HepG2 (cell line): ENCODE results near the gene DOCK4. TPM values are rescaled to one million over a fixed set of nuclear protein-coding genes. Genes with fewer than 3 reads are reported as not detected.

Source experiments
- ATAC-seq: fragments of 200-7000 bp; cut with Tn5 transposase; 3 replicates; pipeline ENCODE4 v1.9.1; 2020; ENCODE audit warnings: mild to moderate bottlenecking, moderate library complexity
- BruUV-seq: library from RNA; stranded (reverse); fragments of 400-500 nt; replicated peaks from 2 replicates; lab custom pipeline; 2021; lab: Mats Ljungman, UMichigan
- CTCF ChIA-PET: fragments of 300-600 bp; formaldehyde crosslinking; extraction: SDS; loops from one replicate; lab custom pipeline; 2021; ENCODE audit warnings: low total read pairs, inconsistent platforms, low intra/inter-chr PET ratio; lab: Yijun Ruan, JAX
- POLR2A ChIA-PET: fragments of 350-600 bp; sonication (Branson Sonifier 250); formaldehyde crosslinking; loops from one replicate; lab custom pipeline; 2020; ENCODE audit warnings: antibody characterized with exemption, inconsistent platforms; lab: Yijun Ruan, JAX
- DNase-seq: peaks from one replicate; pipeline ENCODE4 v3.0.0-alpha.2; 2015; ENCODE audit warnings: low spot score
- FAIRE-seq: peaks from 3 replicates; lab custom pipeline; 2011; peaks lifted over from hg19 to GRCh38; lab: Jason Lieb, UNC
- H2AFZ ChIP-seq: one replicate; pipeline ENCODE4 v1.6.1; 2011; ENCODE audit warnings: low read length, inconsistent platforms
- H3K27ac ChIP-seq: fragments of 300-600 bp; 3 replicates; pipeline ENCODE4 v1.8.0; 2011; ENCODE audit warnings: mixed run types, mild to moderate bottlenecking, mixed read lengths, low read length, inconsistent platforms; ENCODE audit not compliant: insufficient read depth; ENCODE audit errors: extremely low read length
- H3K27me3 ChIP-seq, 2 experiments: fragments of 200-600 bp in 1 of 2; 2 replicates in 1 of 2; 3 replicates in 1 of 2; pipeline versions ENCODE4 v1.6.0 to v1.8.0; 2011; ENCODE audit warnings: low read length in 2 of 2, mild to moderate bottlenecking in 2 of 2, moderate library complexity in 2 of 2, inconsistent platforms in 1 of 2; ENCODE audit not compliant: insufficient read depth in 2 of 2, control insufficient read depth in 1 of 2
- H3K36me3 ChIP-seq, 2 experiments: fragments of 200-600 bp in 1 of 2; replicated peaks in 1 of 2; 2 replicates in 1 of 2; 3 replicates in 1 of 2; pipeline versions ENCODE4 v1.5.1 to v1.8.0; 2011; ENCODE audit warnings: low read length in 2 of 2, inconsistent platforms in 1 of 2; ENCODE audit not compliant: insufficient read depth in 2 of 2, control insufficient read depth in 1 of 2
- H3K4me1 ChIP-seq: 2 replicates; pipeline ENCODE4 v1.5.1; 2012; ENCODE audit warnings: low read length, inconsistent platforms; ENCODE audit not compliant: insufficient read depth
- H3K4me2 ChIP-seq: 2 replicates; pipeline ENCODE4 v1.6.0; 2011; ENCODE audit warnings: low read depth, low read length, inconsistent platforms
- H3K4me3 ChIP-seq, 3 experiments: fragments of 200-600 bp in 1 of 3; sonication (generic), shearing (Covaris generic) in 1 of 3; replicated peaks in 1 of 3; 2 replicates each; pipeline ENCODE4 v1.5.1; 2011 to 2016; ENCODE audit warnings: low read length in 3 of 3, inconsistent platforms in 2 of 3, low read depth in 2 of 3, mild to moderate bottlenecking in 2 of 3, control low read depth in 1 of 3, mixed read lengths in 1 of 3; ENCODE audit not compliant: insufficient read depth in 1 of 3
- H3K79me2 ChIP-seq: one replicate; pipeline ENCODE4 v1.6.1; 2011; ENCODE audit warnings: low read length, inconsistent platforms; ENCODE audit not compliant: insufficient read depth
- H3K9ac ChIP-seq: 2 replicates; pipeline ENCODE4 v1.6.0; 2011; ENCODE audit warnings: mild to moderate bottlenecking, low read depth, low read length, inconsistent platforms; ENCODE audit not compliant: insufficient read depth
- H3K9me3 ChIP-seq: 2 replicates; pipeline ENCODE4 v1.5.1; 2012; ENCODE audit warnings: mild to moderate bottlenecking, low read length
- H4K20me1 ChIP-seq: 2 replicates; pipeline ENCODE4 v1.6.0; 2011; ENCODE audit warnings: inconsistent platforms, mild to moderate bottlenecking, low read length, moderate library complexity; ENCODE audit not compliant: insufficient read depth
- EP300 ChIP-seq, 3 experiments: sonication (generic) in 1 of 3; formaldehyde crosslinking in 1 of 3; IDR thresholded peaks; 2 replicates each; pipeline versions ENCODE4 v1.5.1 to v1.6.1; 2011 to 2020; ENCODE audit warnings: low read depth in 2 of 3, low read length in 2 of 3, borderline replicate concordance in 1 of 3, improper control_type of control experiment in 1 of 3, mild to moderate bottlenecking in 1 of 3, missing genetic modification reagents in 1 of 3, moderate library complexity in 1 of 3
- HIVEP1 ChIP-seq: sonication (generic); formaldehyde crosslinking; IDR thresholded peaks from 2 replicates; pipeline ENCODE4 v1.4.0; 2020; ENCODE audit warnings: mild to moderate bottlenecking, missing genetic modification reagents
- HMG20A ChIP-seq: IDR thresholded peaks from 2 replicates; pipeline ENCODE4 v1.6.1; 2016; ENCODE audit warnings: borderline replicate concordance
- NFE2 ChIP-seq: sonication (generic); formaldehyde crosslinking; IDR thresholded peaks from 2 replicates; pipeline ENCODE4 v1.4.0; 2020; ENCODE audit warnings: missing genetic modification reagents
- PAF1 ChIP-seq: IDR thresholded peaks from 2 replicates; pipeline ENCODE4 v1.6.1; 2016; ENCODE audit warnings: missing genetic modification reagents, missing compliant biosample characterization
- PHF5A ChIP-seq: IDR thresholded peaks from one replicate; pipeline ENCODE4 v1.6.1; 2018; ENCODE audit warnings: low read depth, missing genetic modification reagents; ENCODE audit not compliant: unreplicated experiment
- SALL1 ChIP-seq: sonication (generic); formaldehyde crosslinking; IDR thresholded peaks from 2 replicates; pipeline ENCODE4 v1.8.0; 2022; ENCODE audit warnings: mild to moderate bottlenecking, missing genetic modification reagents
- ZNF143 ChIP-seq: sonication (generic); formaldehyde crosslinking; IDR thresholded peaks from 2 replicates; pipeline ENCODE4 v1.4.0; 2020; ENCODE audit warnings: missing genetic modification reagents
- ZNF232 ChIP-seq: sonication (generic); formaldehyde crosslinking; IDR thresholded peaks from 2 replicates; pipeline ENCODE4 v1.4.0; 2020; ENCODE audit warnings: missing genetic modification reagents, borderline replicate concordance
- ZNF720 ChIP-seq: sonication (generic); formaldehyde crosslinking; IDR thresholded peaks from 2 replicates; pipeline ENCODE4 v1.4.0; 2020; ENCODE audit warnings: missing genetic modification reagents
- ZNF850 ChIP-seq: sonication (generic); formaldehyde crosslinking; conservative IDR thresholded peaks from 2 replicates; pipeline ENCODE4 v1.9.0; 2021; ENCODE audit warnings: mild to moderate bottlenecking, missing genetic modification reagents
- WGBS: methylation state at CpG from one replicate; pipeline ENCODE4 v1.1.6; 2017; ENCODE audit warnings: low lambda C conversion rate; 5-methylcytosine and 5-hydroxymethylcytosine counted together
- in situ Hi-C: cut with HindIII; loops from 2 replicates; pipeline ENCODE4 v1.10.0; 2017; ENCODE audit warnings: low pct_unique_long_range_greater_than_20kb; ENCODE audit not compliant: extremely low pct_ligation_motif_present
- intact Hi-C: fragments of 100-400 bp; cut with micrococcal nuclease; formaldehyde crosslinking; loops from one replicate; pipeline ENCODE4 v1.10.0; 2022; ENCODE audit not compliant: unreplicated experiment
- polyA plus RNA-seq, 8 experiments: library from polyadenylated mRNA; depleted of rRNA in 3 of 8; stranded (reverse) in 7 of 8; unstranded in 1 of 8; fragments of >200 nt; fragmentation: Illumina TruSeq in 4 of 8; extraction: Trizol in 4 of 8; gene quantifications; 2 replicates each; pipeline versions ENCODE4 v1.2.1 to v1.2.3, GENCODE V29; 2011 to 2016; ENCODE audit warnings: low read depth in 4 of 8, missing spikeins in 1 of 8, mixed read lengths in 1 of 8; ENCODE audit not compliant: insufficient read depth in 1 of 8
- total RNA-seq, 5 experiments: library from RNA; depleted of rRNA; stranded (reverse); fragments of >200 nt; fragmentation: Illumina TruSeq; extraction: Trizol; gene quantifications; 2 replicates each; pipeline ENCODE4 v1.2.3, GENCODE V29; 2016; ENCODE audit warnings: low read depth in 1 of 5
- TF ChIP-seq, protein P1 (sequence below): IDR thresholded peaks from 2 replicates; pipeline ENCODE4 v1.6.1; 2012; ENCODE audit warnings: inconsistent platforms

Gene DOCK4
- total and polyA plus RNA-seq, 2 of the 13 experiments (the other 11 are each of a cell fraction or from before 2014, with no cell fraction given), result 13.5 to 17.4 TPM

DNA sequence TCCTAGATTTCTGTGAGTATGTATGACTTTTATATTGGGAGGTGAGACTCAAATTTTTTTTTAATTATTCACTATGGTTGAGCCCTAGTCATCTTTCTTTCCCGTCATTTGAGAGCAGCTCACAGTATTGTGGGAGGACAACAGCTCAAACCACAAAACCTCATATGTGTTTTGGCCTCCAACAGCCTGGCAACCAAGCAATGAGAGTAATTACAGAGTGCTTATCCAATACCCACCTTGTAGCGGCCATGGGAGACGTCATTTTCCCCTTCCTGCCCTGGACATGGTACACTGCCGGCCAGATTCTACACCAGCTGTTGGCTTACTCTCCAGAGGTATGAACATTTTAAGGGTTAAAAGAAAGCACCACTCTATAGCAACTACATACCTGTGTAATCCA lies 49.1 kb downstream of the DOCK4 start:
- Histone ChIP-seq H4K20me1 (peaks cover 40% of the 10 kb centered on the region), H3K4me1 (peaks cover 24% of the 10 kb centered on the region), H3K4me2 (no peak overlapping the region), H2AFZ (no peak overlapping the region), H3K4me3 (no peak overlapping the region), H3K27ac (no peak overlapping the region), H3K27me3 (no peaks in the 10 kb centered on the region), H3K9me3 (no peaks in the 10 kb centered on the region), H3K79me2 (peaks cover 20% of the 10 kb centered on the region), H3K36me3 (no peaks in the 10 kb centered on the region), H3K9ac (no peak overlapping the region)
- intact Hi-C loops (no loop called here), in situ Hi-C loops (no loop called here)
- ChIA-PET POLR2A (no interaction called here), CTCF (no interaction called here)
- FAIRE-seq, result no peak
- DNase-seq, result no peak
- no peak for ATAC-seq
- 95% methylated on average over 4 of the region's 4 CpGs for WGBS
- no TSS peak for BruUV-seq
- TF ChIP-seq ZNF232, result no peak
- TF ChIP-seq, protein P1, sequence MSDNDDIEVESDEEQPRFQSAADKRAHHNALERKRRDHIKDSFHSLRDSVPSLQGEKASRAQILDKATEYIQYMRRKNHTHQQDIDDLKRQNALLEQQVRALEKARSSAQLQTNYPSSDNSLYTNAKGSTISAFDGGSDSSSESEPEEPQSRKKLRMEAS, result no peak
- TF ChIP-seq PHF5A (CRISPR knock-in tag), result no peak
- no peak for TF ChIP-seq NFE2
- TF ChIP-seq ZNF850, result no peak
- no peak for TF ChIP-seq ZNF720 (CRISPR knock-in tag)
- no peak for TF ChIP-seq EP300 (IDR thresholded peaks at IDR 0.05; ENCODE audit: low read depth in 2 of 2, low read length in 2 of 2)
- TF ChIP-seq EP300 (CRISPR knock-in tag; IDR thresholded peaks at IDR 0.05; ENCODE audit: borderline replicate concordance), result no peak
- TF ChIP-seq HIVEP1 (CRISPR knock-in tag), result no peak
- no peak for TF ChIP-seq SALL1
- no peak for TF ChIP-seq ZNF143 (CRISPR knock-in tag)
- TF ChIP-seq PAF1 (CRISPR knock-in tag), result no peak
- no peak for TF ChIP-seq HMG20A (CRISPR knock-in tag)
